IMR-90 (cell line): Measurements from ENCODE around the gene GALNT9.

Experiments
- BHLHE40 ChIP-seq: fragments of 150-350 bp; IDR thresholded peaks from 2 replicates; pipeline ENCODE4 v1.6.1; 2016; ENCODE audit warnings: mild to moderate bottlenecking, low read depth, low read length
- CHD1 ChIP-seq: IDR thresholded peaks from 2 replicates; pipeline ENCODE4 v1.6.1; 2012; ENCODE audit warnings: low read depth, low read length, improper control_type of control experiment
- CTCF ChIP-seq: conservative IDR thresholded peaks from 2 replicates; pipeline ENCODE4 v1.5.1; 2012; ENCODE audit warnings: mild to moderate bottlenecking, low read depth, low read length, improper control_type of control experiment
- ELK1 ChIP-seq: fragments of 150-350 bp; IDR thresholded peaks from 2 replicates; pipeline ENCODE4 v1.6.1; 2016; ENCODE audit warnings: low read depth, mild to moderate bottlenecking, low read length, moderate library complexity, borderline replicate concordance
- MAFK ChIP-seq: IDR thresholded peaks from 2 replicates; pipeline ENCODE4 v1.6.1; 2012; ENCODE audit warnings: low read depth, low read length, improper control_type of control experiment
- MAZ ChIP-seq: IDR thresholded peaks from 2 replicates; pipeline ENCODE4 v1.6.1; 2012; ENCODE audit warnings: low read depth, mild to moderate bottlenecking, low read length, improper control_type of control experiment, moderate library complexity, borderline replicate concordance
- MXI1 ChIP-seq: IDR thresholded peaks from 2 replicates; pipeline ENCODE4 v1.6.1; 2012; ENCODE audit warnings: low read depth, mild to moderate bottlenecking, low read length, moderate library complexity, borderline replicate concordance
- NFE2L2 ChIP-seq: fragments of 150-350 bp; IDR thresholded peaks from 2 replicates; pipeline ENCODE4 v1.6.1; 2016; ENCODE audit warnings: low read depth, mild to moderate bottlenecking, low read length
- POLR2A ChIP-seq: IDR thresholded peaks from 2 replicates; pipeline ENCODE4 v1.6.1; 2012; ENCODE audit warnings: mild to moderate bottlenecking, low read depth, low read length

- TF ChIP-seq CTCF (no peak), MAZ (no peak), CHD1 (no peak), MXI1 (no peak), MAFK (no peak), POLR2A (no peak), BHLHE40 (no peak), NFE2L2 (no peak), ELK1 (no peak)
Measured at GRCh38 chr12:132352896-132353800, 23.8 kb upstream of the GALNT9 start.
